Measurements from ENCODE around the gene HDAC9.

HDAC9 gene

GRCh38 chr7:18786196-18786727 is 290.7 kb downstream of the HDAC9 start:
- TF ChIP-seq CTCF (IDR thresholded peaks at IDR 0.05) (no peak), ZFX (IDR thresholded peaks at IDR 0.05; ENCODE audit: borderline replicate concordance) (no peak)
- no peak overlapping the region for H3K27ac ChIP-seq

- TF ChIP-seq ZFX (IDR thresholded peaks at IDR 0.05; ENCODE audit: borderline replicate concordance) = no peak
- no peak for TF ChIP-seq CTCF (IDR thresholded peaks at IDR 0.05)
- H3K27ac ChIP-seq = no peak overlapping the region
Observed at GRCh38 chr7:18786796-18787195, 291.2 kb downstream of the HDAC9 start.

- no peak overlapping the region for H3K27ac ChIP-seq
- no peak for TF ChIP-seq ZFX (IDR thresholded peaks at IDR 0.05; ENCODE audit: borderline replicate concordance)
- no peak for TF ChIP-seq CTCF (IDR thresholded peaks at IDR 0.05)
Observed at GRCh38 chr7:18788026-18788425, 292.5 kb downstream of the HDAC9 start.

GRCh38 chr7:18792871-18793595 is 297.5 kb downstream of the HDAC9 start:
- no peak; the same call in 1 of the 2 replicates for TF ChIP-seq CTCF (IDR thresholded peaks at IDR 0.05)
- TF ChIP-seq ZFX (IDR thresholded peaks at IDR 0.05; ENCODE audit: borderline replicate concordance) = no peak
- H3K27ac ChIP-seq = no peak overlapping the region

GRCh38 chr7:18796216-18796615 is 300.7 kb downstream of the HDAC9 start:
- TF ChIP-seq CTCF (IDR thresholded peaks at IDR 0.05) (no peak), ZFX (IDR thresholded peaks at IDR 0.05; ENCODE audit: borderline replicate concordance) (no peak)
- no peak overlapping the region for H3K27ac ChIP-seq

GRCh38 chr7:18798088-18798906 is 302.7 kb downstream of the HDAC9 start:
- H3K27ac ChIP-seq = no peak overlapping the region
- TF ChIP-seq ZFX (IDR thresholded peaks at IDR 0.05; ENCODE audit: borderline replicate concordance) (no peak), CTCF (IDR thresholded peaks at IDR 0.05) (no peak)

GRCh38 chr7:18799899-18800298 is 304.4 kb downstream of the HDAC9 start:
- no peak overlapping the region for H3K27ac ChIP-seq
- TF ChIP-seq ZFX (IDR thresholded peaks at IDR 0.05; ENCODE audit: borderline replicate concordance) (no peak), CTCF (IDR thresholded peaks at IDR 0.05) (no peak)

Data from 22Rv1 (cell line).